Lung microvascular endothelial cell (primary cell): ENCODE results near the gene RYR3. TPM values are rescaled to one million over a fixed set of nuclear protein-coding genes. Genes with fewer than 3 reads are reported as not detected.

Experiments
- DNase-seq, 2 donors: peaks; one replicate each; pipeline versions ENCODE4 v3.0.0 to v3.0.0-alpha.2; 2010; ENCODE audit warnings: low read depth in 2 of 2
- total RNA-seq: library from RNA; depleted of rRNA; stranded (reverse); fragments of >200 nt; gene quantifications from 2 replicates; pipeline ENCODE4 v1.2.1, GENCODE V29; 2014

Gene RYR3
- total RNA-seq, 1 donor from 2014 or later, result not detected

GRCh38 chr15:33506781-33507296, 196.1 kb downstream of the RYR3 start:
- no peak for DNase-seq

GRCh38 chr15:33508703-33509102, 197.9 kb downstream of the RYR3 start:
- no peak for DNase-seq

- DNase-seq, result no peak
These were observed 204.4 kb downstream of the RYR3 start for GRCh38 chr15:33515121-33515520.

GRCh38 chr15:33516563-33516962, 205.8 kb downstream of the RYR3 start:
- DNase-seq, result no peak

- DNase-seq, result no peak
These were observed 207.2 kb downstream of the RYR3 start for GRCh38 chr15:33517944-33518343.

- DNase-seq, result no peak
These were observed 207.7 kb downstream of the RYR3 start for GRCh38 chr15:33518421-33518820.

- no peak for DNase-seq
These were observed 213.5 kb downstream of the RYR3 start for GRCh38 chr15:33524274-33524673.

- no peak for DNase-seq
These were observed 215.8 kb downstream of the RYR3 start for GRCh38 chr15:33526532-33526931.

- no peak for DNase-seq
These were observed 222.4 kb downstream of the RYR3 start for GRCh38 chr15:33533197-33533596.

- DNase-seq, result no peak
These were observed 223.9 kb downstream of the RYR3 start for GRCh38 chr15:33534642-33535041.

- no peak for DNase-seq
These were observed 224.4 kb downstream of the RYR3 start for GRCh38 chr15:33535135-33535534.

- DNase-seq, result no peak
These were observed 229.2 kb downstream of the RYR3 start for GRCh38 chr15:33539825-33540573.

GRCh38 chr15:33543957-33544356, 233.2 kb downstream of the RYR3 start:
- DNase-seq, result no peak

GRCh38 chr15:33545866-33546265, 235.1 kb downstream of the RYR3 start:
- no peak for DNase-seq

- peak; percentile 56 to 62 for DNase-seq
These were observed 237.1 kb downstream of the RYR3 start for GRCh38 chr15:33547876-33548275.

- DNase-seq, result no peak
These were observed 241.1 kb downstream of the RYR3 start for GRCh38 chr15:33551860-33552259.

- no peak for DNase-seq
These were observed 242.4 kb downstream of the RYR3 start for GRCh38 chr15:33553157-33553556.

- DNase-seq, result no peak
These were observed 248.6 kb downstream of the RYR3 start for GRCh38 chr15:33559207-33559890.

- DNase-seq, result no peak
These were observed 250.6 kb downstream of the RYR3 start for GRCh38 chr15:33561407-33561806.

GRCh38 chr15:33561967-33562366, 251.2 kb downstream of the RYR3 start:
- DNase-seq, result no peak

- DNase-seq, result no peak
These were observed 254.3 kb downstream of the RYR3 start for GRCh38 chr15:33565094-33565493.

GRCh38 chr15:33567652-33568051, 256.9 kb downstream of the RYR3 start:
- DNase-seq, result no peak

- DNase-seq, result no peak
These were observed 258.3 kb downstream of the RYR3 start for GRCh38 chr15:33569036-33569435.
